Superior temporal gyrus (tissue), 1 donor: ENCODE data around the gene KRTAP5-4.
"Not testable (repeated sequence)": the region's sequence is repeated elsewhere in the genome, so short reads cannot be mapped to it uniquely, and the experiment has no call there.

Source experiments
- DNase-seq: peaks from one replicate; pipeline ENCODE4 v3.0.0-alpha.2; 2016; ENCODE audit errors: extremely low spot score

Gene KRTAP5-4

DNA sequence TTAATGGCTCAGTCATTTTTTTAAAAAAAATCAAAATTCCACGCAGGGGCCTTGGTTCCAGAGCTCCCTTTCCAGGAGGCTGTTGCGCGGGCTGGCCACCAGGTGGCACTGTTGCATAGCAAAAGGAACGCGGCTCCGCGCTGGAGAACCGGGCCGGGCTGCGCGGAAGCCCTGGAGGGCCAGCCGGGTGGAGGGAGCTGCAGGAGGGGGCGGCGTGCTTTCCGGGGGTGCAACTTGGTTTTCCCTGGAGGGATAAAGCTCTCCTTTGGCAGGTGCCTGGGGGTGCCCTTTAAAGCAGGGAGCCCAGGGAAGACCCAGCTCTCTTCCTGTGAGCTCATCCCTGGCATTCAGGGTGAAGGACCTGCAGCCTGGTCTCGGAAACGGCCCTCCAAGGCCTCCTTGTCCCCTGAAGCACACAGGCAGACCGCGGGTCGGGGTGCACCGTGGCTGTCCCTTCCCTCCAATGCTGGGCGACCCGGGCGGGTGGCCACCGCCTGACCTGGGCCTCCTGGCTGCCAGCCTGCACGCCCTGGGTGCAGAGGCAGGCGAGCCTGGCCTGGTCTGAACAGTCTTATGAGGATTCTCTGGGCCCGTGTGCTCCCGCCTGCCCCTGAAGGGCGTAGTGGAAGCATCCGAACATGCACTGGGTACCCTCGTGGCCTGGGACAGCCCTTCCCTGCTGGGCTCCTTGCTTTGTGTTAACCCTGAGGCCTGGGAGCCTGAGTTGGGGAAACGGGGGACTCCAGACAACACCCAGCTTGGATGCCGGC is 31.0 kb upstream of the KRTAP5-4 start:
- peak; percentile 85 for DNase-seq

DNA sequence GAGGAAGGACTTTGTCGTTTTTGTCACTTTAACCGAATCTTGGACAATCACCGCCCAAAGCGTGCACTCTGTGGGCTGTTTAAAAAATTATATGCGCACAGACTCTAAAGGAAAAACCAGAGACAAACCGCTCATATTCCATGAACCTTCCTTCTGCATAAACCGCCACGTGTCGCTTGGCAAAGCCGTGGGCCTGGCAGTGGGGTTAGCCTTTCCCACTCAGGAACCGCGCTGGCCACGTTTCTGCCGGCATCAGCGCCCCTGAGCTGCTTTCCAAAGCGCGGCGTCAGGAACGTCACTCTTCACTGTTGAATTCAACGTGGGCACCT is 30.5 kb upstream of the KRTAP5-4 start:
- DNase-seq: no peak

- no peak for DNase-seq
Observed at GRCh38 chr11:1652026-1652425, 30.1 kb upstream of the KRTAP5-4 start.

DNA sequence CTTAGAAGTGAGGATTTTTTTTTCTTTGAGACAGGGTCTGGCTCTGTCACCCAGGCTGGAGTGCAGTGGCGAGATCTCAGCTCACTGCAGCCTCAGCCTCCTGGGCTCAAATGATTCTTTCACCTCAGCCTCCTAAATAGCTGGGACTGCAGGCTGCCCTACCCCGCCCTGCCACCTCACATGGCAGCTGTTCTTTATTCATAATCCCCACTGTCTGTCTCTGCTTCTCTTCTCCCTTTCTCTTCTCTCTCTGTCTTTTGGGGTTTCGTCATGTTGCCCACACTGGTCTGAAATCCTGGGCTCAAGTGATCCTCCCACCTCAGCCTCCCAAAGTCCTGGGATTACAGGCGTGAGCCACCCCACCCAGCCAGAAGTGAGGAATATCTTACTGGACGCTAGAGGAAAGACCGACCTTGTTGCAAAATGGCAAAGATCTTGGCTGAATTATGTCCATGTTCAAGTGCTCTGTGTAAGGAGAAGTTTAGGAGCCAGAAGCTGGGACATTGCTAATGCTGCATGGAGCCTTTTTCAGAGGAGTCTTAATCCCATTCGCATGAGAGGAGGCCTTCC is 29.6 kb upstream of the KRTAP5-4 start:
- DNase-seq: no peak

GRCh38 chr11:1650918-1651262 is 29.0 kb upstream of the KRTAP5-4 start:
- DNase-seq: no peak

DNA sequence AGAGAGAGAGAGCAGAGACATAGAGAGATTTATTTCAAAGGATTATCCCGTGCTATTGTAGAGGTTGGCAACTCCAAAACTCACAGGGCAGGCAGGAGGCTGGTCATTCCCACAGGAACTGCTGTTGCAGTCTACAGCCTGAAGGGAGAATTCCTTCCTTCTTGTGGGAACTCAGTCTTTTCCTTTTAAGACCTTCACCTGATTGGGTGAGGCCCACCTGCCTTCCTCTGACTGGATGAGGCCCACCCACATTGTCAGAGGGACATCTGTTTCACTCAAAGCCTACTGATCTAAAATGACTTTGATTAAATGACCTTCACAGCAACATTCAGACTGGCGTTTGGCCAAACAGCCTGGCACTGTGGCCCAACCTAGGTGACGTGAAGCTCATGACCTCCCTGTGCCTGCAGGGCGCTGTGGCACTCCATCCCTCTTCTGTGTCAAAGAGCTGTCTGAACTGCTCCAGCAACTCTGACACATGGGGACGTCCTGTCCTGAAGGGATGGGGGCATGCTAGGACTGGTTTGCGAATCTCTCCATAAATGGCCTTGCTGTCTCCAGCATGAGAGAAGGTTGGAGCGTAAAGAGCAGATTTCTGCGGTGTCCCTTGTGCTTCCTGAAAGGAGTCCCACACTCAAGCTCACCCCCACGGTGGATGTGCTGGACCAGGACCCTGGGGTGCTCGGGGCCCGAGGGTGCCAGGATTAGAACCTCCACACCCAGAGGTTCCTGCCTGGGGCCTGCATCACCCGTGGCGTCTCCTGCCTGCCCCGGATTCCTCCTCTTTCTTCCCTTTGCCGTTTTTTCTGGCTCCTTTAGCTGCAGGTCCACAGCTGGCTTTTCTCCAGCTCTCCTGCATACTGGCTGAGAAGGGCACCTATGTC is 28.3 kb upstream of the KRTAP5-4 start:
- no peak for DNase-seq

DNA sequence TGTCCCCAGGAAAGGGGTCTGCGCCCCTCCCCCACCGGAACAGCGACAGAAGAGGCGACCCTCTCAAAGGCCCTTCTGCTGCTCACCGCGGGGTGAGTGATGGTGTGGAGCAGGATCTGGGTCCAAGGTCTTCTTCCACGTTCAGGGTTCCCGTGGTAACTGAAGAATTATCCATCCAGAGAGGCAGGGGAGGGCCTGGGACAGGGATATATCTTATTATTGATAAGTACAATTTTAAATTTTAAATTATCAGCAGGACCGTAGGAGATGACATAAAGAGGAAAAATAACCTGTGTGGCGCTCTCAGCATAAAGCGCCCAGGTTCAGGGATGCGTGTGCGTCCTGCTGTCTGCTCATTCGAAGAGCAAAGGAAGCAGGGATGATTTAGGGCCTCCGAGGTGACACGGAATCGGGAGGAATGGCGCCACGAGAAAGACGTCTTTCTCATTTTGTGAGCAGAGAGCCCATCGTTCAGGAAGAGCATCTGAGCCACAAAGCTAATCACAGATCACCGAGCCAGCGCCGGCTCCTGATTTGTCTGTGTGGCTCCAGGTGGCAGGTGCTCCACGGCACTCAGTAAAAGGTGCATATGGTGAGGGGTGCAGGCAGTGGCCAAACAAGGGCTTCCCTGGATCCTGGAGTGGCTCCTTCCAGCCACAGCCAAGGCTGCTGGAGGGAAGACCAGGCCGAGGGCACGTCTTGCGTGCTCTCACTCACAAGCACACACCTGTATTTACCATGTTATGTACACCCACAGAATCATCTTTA is 26.9 kb upstream of the KRTAP5-4 start:
- no peak for DNase-seq

GRCh38 chr11:1647901-1648652 is 26.1 kb upstream of the KRTAP5-4 start:
- DNase-seq: no peak

DNA sequence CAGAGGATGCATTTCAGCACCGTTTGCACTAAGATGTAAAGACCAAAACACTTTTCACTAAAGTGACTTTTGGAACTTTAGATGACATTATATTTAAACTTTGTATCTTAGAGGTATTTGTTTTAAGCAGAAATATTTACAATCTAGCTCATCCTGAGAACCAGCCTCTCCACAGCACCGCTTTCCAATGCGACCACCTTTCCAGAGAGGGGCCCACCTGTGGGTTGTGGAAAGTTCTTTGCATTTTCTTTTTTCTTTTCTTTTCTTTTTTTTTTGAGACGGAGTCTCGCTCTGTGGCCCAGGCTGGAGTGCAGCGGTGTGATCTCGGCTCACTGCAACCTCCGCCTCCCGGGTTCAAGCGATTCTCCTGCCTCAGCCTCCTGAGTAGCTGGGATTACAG is 24.6 kb upstream of the KRTAP5-4 start:
- DNase-seq: not testable (repeated sequence)

GRCh38 chr11:1645357-1645821 is 23.5 kb upstream of the KRTAP5-4 start:
- DNase-seq: no peak

GRCh38 chr11:1644601-1645356 is 22.8 kb upstream of the KRTAP5-4 start:
- no peak for DNase-seq

GRCh38 chr11:1643146-1643690 is 21.3 kb upstream of the KRTAP5-4 start:
- DNase-seq: no peak

- no peak for DNase-seq
Observed at GRCh38 chr11:1642288-1643145, 20.6 kb upstream of the KRTAP5-4 start.

- no peak for DNase-seq
Observed at GRCh38 chr11:1641096-1641495, 19.2 kb upstream of the KRTAP5-4 start.

GRCh38 chr11:1640076-1640946 is 18.4 kb upstream of the KRTAP5-4 start:
- DNase-seq: peak; percentile 34

GRCh38 chr11:1639666-1640065 is 17.7 kb upstream of the KRTAP5-4 start:
- no peak for DNase-seq

GRCh38 chr11:1639102-1639620 is 17.2 kb upstream of the KRTAP5-4 start:
- DNase-seq: no peak

GRCh38 chr11:1638344-1638743 is 16.4 kb upstream of the KRTAP5-4 start:
- no peak for DNase-seq
